Sciatic nerve (tissue), 2 donors: ENCODE results near the gene CFAP91. TPM values are rescaled to one million over a fixed set of nuclear protein-coding genes. Genes with fewer than 3 reads are reported as not detected.
A peak's percentile ranks its signal among the peaks of the same experiment; 100 is the strongest.

Experiments
- ATAC-seq: fragments of 200-7000 bp; cut with Tn5 transposase; one replicate; pipeline ENCODE4 v1.9.1; 2020; ENCODE audit warnings: mild to moderate bottlenecking, moderate library complexity
- DNase-seq: peaks from one replicate; pipeline ENCODE4 v3.0.0-alpha.2; 2020; ENCODE audit warnings: low spot score
- intact Hi-C: fragments of 100-400 bp; cut with DNase I; formaldehyde crosslinking; loops from one replicate; pipeline ENCODE4 v1.14.2; 2022
- total RNA-seq: library from RNA; stranded (reverse); fragmentation: NEBNext Ultra II Directional; extraction: Animal tissue kit (Norgen Biotek cat#: 25700); gene quantifications from one replicate; pipeline ENCODE4 v1.2.1, GENCODE V29; 2021
- donor health status: DM: no; HTN: no; CAD: no.
- donor health status: DM: no; HTN: no; CAD: no.

Gene CFAP91
- total RNA-seq: 17.3 TPM

DNA sequence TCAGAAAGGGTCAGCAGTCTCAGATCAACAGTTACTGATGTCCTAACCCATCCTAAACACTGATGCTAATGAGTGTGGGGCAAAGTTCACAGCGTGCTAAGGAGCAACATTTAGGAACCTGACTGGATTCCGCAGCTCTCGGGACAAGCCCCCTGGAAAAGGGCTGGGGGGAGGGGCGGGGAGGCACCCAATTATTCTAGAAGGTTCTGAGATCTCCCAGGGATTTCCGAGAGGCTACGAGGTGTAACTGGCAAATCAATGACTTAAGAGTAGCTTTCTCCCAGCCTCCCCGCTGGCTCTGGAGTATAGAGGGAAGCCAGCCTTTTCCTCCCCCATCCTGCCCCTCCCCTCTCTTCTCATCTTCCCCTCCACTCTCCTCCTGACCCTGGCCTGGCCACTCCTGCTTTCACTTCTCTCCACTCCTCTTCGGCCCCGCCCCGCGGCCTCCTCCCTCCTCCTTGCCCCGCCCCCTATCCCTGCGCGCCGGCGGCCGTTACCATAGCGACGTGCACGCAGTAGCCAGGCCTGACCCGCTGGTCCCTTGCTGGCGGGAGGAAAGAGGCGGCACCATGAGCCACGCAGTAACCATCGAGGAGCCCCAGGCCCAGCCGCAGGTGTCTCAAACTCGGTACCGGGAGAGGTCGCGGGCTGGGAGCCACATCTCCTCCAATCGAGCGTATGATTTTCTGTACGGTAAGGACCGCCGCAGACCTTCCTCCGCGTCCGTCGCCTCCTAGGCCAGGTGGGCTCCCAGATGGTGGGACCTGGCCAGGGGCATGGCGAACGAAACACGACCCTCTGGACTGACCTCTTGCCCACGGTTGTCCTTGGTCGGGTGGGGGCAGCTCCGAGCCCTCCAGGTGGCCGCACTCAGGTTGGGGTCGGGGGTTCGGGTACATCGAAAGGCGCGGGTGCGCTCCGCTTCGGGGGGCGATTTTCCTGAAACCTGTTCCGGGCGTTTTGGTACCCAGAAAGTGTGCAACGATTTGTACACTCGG is at the start of gene CFAP91:
TSS of gene CFAP91 (plus strand) at position 493 of the 998 bp plus-strand sequence. CDS start at position 570, 77 bp downstream.
- intact Hi-C loops: no loop called here
- peak; percentile 100 for ATAC-seq
- DNase-seq: peak; percentile 99

DNA sequence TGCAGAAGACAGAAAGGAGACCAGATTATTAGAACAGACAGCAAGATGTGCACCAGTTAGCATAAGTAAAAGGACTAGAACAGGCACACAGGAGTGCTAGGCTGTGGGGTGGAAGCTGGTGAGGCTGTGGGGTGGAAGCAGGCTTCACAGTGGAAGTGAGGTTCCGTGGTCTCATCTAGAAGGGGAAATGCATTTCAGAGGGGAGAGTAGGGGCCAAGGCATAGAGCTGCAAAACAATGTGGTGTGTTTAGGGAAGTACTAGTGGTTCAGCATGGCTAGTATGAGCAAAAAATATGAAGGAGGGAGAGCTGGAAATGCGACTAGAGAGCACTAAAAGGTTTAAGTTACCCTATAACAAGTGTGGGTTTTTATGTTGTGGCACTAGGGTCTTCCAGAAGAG is 48.9 kb upstream of the CFAP91 start:
- intact Hi-C loops: no loop called here
- DNase-seq: no peak
- no peak for ATAC-seq

DNA sequence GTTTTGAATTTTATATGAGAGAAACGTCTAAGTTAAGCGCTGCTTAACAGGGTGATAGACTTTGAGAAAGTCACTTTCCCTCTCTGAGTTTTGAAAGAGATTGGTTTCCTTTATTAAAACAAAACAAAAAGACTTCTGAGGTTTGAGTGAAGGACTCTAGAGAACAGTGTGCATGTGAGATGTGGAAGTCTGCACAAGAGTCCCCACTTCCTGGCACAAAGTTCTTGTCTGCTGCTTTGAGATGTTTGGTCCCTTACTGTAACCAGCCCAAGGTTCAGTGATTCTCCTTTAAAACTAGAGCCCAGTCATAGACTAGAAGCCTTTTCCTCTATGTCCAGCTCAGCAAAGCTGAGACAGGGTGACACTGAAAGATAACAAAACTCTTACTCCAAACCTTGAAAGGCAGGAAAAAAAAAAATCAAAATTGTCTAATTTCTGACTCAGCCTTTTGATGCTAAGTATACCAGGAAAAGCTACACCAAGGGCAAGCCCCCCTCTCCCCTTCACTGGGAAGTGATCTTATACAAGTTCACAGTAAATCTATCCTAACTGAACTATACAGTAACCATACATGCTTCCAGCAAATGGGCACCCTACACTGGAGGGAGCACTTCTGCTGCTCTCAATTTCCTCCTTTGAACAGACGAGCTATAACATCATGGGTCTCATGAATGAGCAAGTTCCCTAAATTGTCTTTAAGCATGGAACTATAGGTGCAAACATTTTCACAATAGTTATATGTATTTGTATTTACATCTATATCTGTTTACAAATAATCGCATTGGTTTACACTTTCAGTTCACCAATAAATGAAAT is 44.7 kb upstream of the CFAP91 start:
- ATAC-seq: no peak
- no peak for DNase-seq
- intact Hi-C loops: no loop called here

DNA sequence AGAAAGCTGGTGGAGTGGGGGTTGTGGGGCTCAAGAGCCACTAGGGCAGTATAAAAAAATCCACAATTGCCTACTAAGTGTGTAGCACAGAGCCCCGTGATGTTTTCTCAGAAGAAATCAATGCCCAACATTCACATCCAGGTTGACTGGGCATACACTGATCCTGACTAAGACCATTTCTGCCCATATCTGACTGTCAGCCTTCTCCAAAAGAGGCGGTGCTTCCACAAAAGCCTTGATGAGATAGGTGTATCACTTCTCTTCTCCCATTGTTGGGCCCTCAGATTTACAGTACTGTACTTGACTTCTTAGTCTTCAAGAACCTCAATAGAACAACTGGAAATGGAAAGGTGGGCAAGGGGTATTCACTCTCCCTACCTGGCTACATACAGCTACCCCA is 43.8 kb upstream of the CFAP91 start:
- intact Hi-C loops: no loop called here
- ATAC-seq (no peak), DNase-seq (no peak)

DNA sequence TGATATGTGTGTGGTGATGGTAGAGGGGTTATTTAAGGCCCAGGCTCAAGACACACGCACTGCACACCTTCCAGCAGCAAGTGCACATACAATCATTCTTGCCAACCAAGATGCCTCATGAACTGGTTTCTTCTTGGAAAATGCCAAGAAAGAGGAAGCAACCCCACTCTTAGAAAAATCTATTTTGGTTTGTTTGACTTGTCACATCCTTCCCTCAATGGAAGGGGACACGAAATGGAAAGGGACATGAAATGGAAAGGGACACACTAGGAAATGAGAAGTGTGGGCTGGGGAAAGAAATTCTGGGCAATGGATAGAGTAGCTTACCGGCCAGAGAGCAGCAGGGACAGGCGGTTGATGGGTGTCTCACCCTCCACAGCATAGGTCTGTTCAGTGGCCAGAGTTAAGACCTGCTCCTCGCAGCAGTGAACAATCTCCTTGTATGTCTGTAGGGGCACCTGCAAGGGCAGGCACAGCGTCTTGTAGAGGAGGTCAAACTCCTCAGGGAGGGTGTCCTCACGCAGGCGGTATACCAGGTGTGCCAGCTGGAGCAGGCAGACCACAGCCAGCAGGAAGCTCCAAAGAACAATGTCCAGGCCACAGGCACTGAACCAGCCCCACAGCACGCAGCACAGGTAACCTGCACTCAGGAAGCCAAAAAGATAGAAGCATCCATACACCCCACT is 43.1 kb upstream of the CFAP91 start:
- intact Hi-C loops: no loop called here
- DNase-seq (no peak), ATAC-seq (no peak)

DNA sequence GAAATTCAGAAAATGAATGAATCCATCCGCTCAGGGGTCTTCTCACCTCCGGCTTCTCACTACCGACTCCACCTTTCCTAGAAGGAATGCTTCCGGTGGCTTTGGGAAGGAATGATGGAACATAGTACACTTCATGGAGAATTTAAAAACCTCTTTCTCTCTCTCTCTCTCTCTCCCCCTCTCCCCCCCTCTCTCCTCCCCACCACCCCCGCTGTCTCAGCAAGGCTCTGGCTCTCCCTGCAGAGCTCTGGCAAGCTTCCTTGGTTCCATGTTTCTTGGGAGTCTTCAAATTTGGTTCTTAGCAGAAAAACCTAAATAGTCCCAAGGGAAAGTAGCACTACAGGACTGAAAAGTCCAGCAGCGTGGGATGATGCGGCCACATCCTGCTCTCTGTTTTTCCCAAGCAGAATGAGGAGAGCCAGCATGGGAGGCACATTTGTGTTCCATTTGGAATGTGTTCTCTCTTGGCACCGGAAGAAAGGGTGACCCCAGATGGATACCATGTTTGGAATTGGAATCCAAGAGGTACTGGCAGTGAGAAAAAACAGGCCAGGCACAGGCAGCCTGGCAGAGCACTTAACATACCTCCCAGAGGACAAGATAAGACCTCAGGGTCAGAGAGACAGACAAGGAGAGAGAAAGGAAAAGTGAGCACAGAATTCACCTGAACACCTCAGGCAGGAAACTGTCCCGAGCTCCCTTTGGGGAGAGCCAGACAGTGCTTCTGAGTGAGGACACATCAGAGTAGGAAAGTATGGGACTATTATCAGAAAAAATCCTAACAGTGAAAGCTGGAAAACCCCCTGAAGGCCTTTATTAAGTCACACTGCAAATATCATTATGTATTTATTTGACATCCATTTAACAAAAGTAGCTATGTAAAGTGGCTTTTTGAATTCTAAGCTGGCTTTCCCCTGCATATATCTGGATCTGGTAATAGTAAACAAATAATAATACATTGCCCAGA is 42.1 kb upstream of the CFAP91 start, which contains the start of gene POPDC2:
TSS of gene POPDC2 (minus strand) at position 116 of the 967 bp plus-strand sequence. CDS start 166 bp downstream, outside the sequence.
- intact Hi-C loops: no loop called here
- ATAC-seq (no peak), DNase-seq (no peak)

- ATAC-seq (no peak), DNase-seq (no peak)
- intact Hi-C loops: no loop called here
Measured at GRCh38 chr3:119662604-119663373, 40.0 kb upstream of the CFAP91 start.

- DNase-seq (no peak), ATAC-seq (no peak)
- intact Hi-C loops: no loop called here
Measured at GRCh38 chr3:119663885-119664284, 38.9 kb upstream of the CFAP91 start.

GRCh38 chr3:119664370-119664769 is 38.5 kb upstream of the CFAP91 start:
- ATAC-seq (no peak), DNase-seq (no peak)
- intact Hi-C loops: no loop called here

GRCh38 chr3:119664850-119665379 is 37.9 kb upstream of the CFAP91 start:
- ATAC-seq (no peak), DNase-seq (no peak)
- intact Hi-C loops: no loop called here

GRCh38 chr3:119665954-119666559 is 36.8 kb upstream of the CFAP91 start:
- DNase-seq: no peak
- no peak for ATAC-seq
- intact Hi-C loops: no loop called here

- DNase-seq (no peak), ATAC-seq (no peak)
- intact Hi-C loops: no loop called here
Measured at GRCh38 chr3:119669906-119670570, 32.8 kb upstream of the CFAP91 start.

- DNase-seq (no peak), ATAC-seq (no peak)
- intact Hi-C loops: no loop called here
Measured at GRCh38 chr3:119672776-119673175, 30.0 kb upstream of the CFAP91 start.

DNA sequence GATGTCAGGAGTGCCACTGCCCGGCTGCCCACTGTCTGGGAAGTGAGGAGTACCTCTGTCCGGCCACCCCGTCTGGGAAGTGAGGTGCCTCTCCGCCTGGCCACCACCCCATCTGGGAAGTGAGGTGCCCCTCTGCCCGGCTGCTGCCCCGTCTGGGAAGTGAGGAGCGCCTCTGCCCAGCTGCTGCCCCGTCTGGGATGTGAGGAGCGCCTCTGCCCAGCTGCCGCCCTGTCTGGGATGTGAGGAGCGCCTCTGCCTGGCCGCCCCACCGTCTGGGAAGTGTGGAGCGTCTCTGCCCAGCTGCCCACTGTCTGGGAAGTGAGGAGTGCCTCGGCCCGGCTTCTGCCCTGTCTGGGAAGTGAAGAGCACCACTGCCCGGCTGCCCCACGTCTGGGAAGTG is 28.9 kb upstream of the CFAP91 start:
- ATAC-seq (no peak), DNase-seq (no peak)
- intact Hi-C loops: no loop called here

DNA sequence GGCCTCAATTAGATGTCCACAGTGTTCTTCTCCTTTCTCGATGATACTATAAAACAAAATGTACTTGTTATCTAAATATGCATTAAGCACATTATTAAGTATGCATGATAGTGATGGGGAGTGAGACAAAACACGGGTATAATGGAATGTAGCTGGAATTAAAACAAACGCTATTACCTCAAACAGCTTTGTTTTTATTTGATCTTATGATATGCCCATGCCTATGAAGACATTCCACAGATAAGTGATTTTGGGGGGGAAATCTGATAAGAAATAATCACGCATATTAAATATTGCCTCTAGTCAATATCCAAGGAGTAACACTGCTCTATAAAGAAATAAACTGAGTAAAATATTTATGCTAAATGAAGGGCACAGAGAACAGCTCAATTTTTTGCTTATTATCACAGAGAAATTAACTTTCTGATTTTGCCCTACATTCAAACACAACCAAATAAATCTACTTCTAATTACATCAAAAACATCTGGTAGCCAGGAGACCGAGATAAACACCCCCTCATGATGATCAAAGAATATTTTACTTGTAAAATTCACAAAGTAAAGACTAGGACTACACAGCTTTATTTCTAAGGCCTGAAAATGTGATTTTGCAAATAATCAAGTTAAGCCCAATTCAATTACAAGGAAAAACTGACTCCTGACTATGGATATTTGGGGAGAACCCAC is 27.5 kb upstream of the CFAP91 start:
- ATAC-seq (no peak), DNase-seq (no peak)
- intact Hi-C loops: no loop called here

- DNase-seq: no peak
- ATAC-seq: no peak
- intact Hi-C loops: no loop called here
Measured at GRCh38 chr3:119676020-119676419, 26.8 kb upstream of the CFAP91 start.
